ENCODE results near the gene SNX27.

SNX27 gene

GRCh38 chr1:151577173-151577572 lies 34.7 kb upstream of the SNX27 start:
- no peak for TF ChIP-seq CTCF (IDR thresholded peaks at IDR 0.05)

GRCh38 chr1:151578941-151579340 lies 32.9 kb upstream of the SNX27 start:
- no peak for TF ChIP-seq CTCF (IDR thresholded peaks at IDR 0.05)

DNA sequence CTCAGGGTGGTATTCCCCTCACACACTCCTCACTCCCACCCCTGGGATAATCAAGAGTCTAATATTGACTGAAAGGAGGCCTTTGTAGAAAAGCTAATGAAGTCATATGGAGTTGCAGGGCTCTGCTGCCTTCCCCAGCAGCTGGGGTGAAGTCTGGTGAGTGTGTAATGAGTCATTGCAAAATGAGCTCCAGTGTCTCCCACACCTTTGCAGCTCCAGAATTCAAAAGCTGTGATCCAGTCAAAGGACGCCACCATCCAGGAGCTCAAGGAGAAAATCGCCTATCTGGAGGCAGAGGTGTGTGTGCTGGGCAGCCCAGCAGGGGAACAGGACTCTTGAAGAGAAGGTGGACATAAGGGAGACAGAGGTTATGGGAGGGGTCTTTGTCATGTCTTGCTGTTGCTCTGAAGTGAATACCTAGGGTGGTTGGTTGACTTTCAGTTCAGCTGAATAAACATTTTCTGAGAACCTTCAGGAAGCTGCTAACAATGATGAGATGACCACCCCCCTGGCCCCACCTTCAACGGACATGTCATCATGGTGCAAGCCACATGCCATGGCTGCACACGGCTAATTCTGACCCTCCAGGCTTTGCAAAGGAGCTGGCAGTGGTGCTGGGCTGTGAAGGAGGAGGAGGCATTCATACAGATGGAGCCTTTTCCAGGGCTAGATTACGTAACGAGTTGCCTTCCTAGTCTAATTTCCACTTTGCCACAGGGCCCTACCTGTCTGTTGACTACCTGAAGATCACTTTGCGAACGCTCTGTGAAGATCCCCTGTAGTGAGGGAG lies 32.2 kb upstream of the SNX27 start:
- no peak for TF ChIP-seq CTCF (IDR thresholded peaks at IDR 0.05)

DNA sequence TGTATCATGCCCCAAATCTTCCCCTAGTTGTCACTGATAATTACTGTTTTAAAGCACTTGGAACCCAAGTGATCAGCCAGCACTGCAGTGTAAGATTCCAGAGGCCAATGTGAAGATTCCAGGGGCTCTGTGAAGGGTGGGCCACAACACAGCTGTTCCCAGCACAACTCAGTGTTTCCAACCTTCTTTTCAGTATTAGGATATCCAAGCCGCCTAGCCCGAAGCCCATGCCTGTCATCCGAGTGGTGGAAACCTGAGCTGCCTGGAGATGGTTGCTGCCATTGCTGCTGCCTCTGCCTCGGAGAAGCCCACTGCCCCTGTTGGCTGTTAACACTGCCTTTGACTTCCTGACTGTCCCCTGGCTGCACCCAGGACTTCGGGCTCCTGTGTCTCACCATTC lies 30.4 kb upstream of the SNX27 start:
- TF ChIP-seq CTCF (IDR thresholded peaks at IDR 0.05), result no peak

- no peak for TF ChIP-seq CTCF (IDR thresholded peaks at IDR 0.05)
These were observed 29.9 kb upstream of the SNX27 start for GRCh38 chr1:151581921-151582320.

DNA sequence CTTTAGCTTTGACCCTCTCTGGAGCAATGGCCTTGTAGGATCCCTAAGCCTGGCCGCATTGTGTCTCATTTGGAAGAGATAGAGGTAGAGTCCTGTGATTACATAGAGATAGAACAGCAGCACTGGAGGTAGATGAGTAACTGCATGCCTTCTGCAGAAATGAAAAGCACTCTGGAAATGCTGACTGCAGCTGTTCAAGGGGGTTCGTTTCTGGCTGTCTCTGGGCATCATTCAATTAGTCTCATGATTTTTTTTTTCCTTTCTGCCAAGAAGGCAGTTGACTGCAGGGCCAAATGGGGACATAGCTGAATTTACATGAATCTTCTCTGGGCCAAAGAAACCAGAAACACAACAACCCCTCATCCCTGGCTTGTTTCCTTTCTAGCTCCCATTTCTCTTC lies 28.1 kb upstream of the SNX27 start:
- no peak for TF ChIP-seq CTCF (IDR thresholded peaks at IDR 0.05)

DNA sequence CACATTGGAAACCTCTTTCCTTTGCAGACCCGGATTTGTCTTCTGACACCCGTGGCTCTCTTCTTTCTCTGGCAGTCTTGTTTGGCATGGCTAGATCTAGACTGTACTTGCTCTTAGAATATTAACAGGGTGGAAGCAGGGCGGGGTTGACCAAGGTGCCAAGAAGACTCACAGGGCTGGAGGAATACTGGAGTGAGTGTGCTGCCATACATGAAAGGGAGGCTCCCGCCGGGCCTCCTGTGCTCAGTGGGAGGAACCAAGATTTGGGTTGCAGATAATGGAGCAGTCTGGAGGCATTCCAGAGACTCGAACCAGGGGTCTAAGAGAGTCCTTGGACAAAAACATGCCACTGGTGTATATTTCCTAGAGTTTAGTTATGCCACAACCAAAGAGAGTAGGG lies 27.6 kb upstream of the SNX27 start:
- no peak for TF ChIP-seq CTCF (IDR thresholded peaks at IDR 0.05)

GRCh38 chr1:151584780-151585179 lies 27.1 kb upstream of the SNX27 start:
- no peak for TF ChIP-seq CTCF (IDR thresholded peaks at IDR 0.05)
